Measurements from ENCODE around the gene CA6. TPM values are rescaled to one million over a fixed set of nuclear protein-coding genes. Genes with fewer than 3 reads are reported as not detected.

CA6 gene
- total RNA-seq, 1 donor from 2014 or later = not detected

GRCh38 chr1:9005395-9005708 is 59.7 kb downstream of the CA6 start:
- no peaks in the 10 kb centered on the region for H3K36me3 Mint-ChIP-seq (ENCODE audit: insufficient read depth)
- peaks cover 20% of the 10 kb centered on the region for H3K4me1 Mint-ChIP-seq (ENCODE audit: low read depth)
- DNase-seq (ENCODE audit: low spot score, unreplicated experiment) = no peak
- H3K4me3 Mint-ChIP-seq (ENCODE audit: low read depth) = no peak overlapping the region
- H3K27ac Mint-ChIP-seq = peak overlapping the region; percentile 39
- H3K27me3 Mint-ChIP-seq = peaks cover 11% of the 10 kb centered on the region
- TF ChIP-seq CTCF (IDR thresholded peaks at IDR 0.05; ENCODE audit: unreplicated experiment) = no peak
- no peaks in the 10 kb centered on the region for H3K9me3 Mint-ChIP-seq (ENCODE audit: low read depth)

- no peaks in the 10 kb centered on the region for H3K9me3 Mint-ChIP-seq (ENCODE audit: low read depth)
- no peaks in the 10 kb centered on the region for H3K36me3 Mint-ChIP-seq (ENCODE audit: insufficient read depth)
- no peak for DNase-seq (ENCODE audit: low spot score, unreplicated experiment)
- peaks cover 11% of the 10 kb centered on the region for H3K27me3 Mint-ChIP-seq
- H3K27ac Mint-ChIP-seq = no peak overlapping the region
- no peak overlapping the region for H3K4me3 Mint-ChIP-seq (ENCODE audit: low read depth)
- H3K4me1 Mint-ChIP-seq (ENCODE audit: low read depth) = peaks cover 7% of the 10 kb centered on the region
- TF ChIP-seq CTCF (IDR thresholded peaks at IDR 0.05; ENCODE audit: unreplicated experiment) = no peak
Observed at GRCh38 chr1:9006956-9007615, 61.4 kb downstream of the CA6 start.

- Mint-ChIP-seq H3K9me3 (ENCODE audit: low read depth) (no peaks in the 10 kb centered on the region), H3K27ac (no peak overlapping the region), H3K4me1 (ENCODE audit: low read depth) (no peaks in the 10 kb centered on the region), H3K27me3 (peaks cover 8% of the 10 kb centered on the region), H3K36me3 (ENCODE audit: insufficient read depth) (no peaks in the 10 kb centered on the region), H3K4me3 (ENCODE audit: low read depth) (no peak overlapping the region)
- no peak for TF ChIP-seq CTCF (IDR thresholded peaks at IDR 0.05; ENCODE audit: unreplicated experiment)
- no peak for DNase-seq (ENCODE audit: low spot score, unreplicated experiment)
Observed at GRCh38 chr1:9008236-9008635, 62.6 kb downstream of the CA6 start.

GRCh38 chr1:9009438-9010370 is 64.0 kb downstream of the CA6 start:
- DNase-seq (ENCODE audit: low spot score, unreplicated experiment) = no peak
- H3K27ac Mint-ChIP-seq = no peak overlapping the region
- no peaks in the 10 kb centered on the region for H3K4me1 Mint-ChIP-seq (ENCODE audit: low read depth)
- peak; percentile 49 for TF ChIP-seq CTCF (IDR thresholded peaks at IDR 0.05; ENCODE audit: unreplicated experiment)
- H3K27me3 Mint-ChIP-seq = peaks cover 8% of the 10 kb centered on the region
- H3K4me3 Mint-ChIP-seq (ENCODE audit: low read depth) = no peak overlapping the region
- H3K36me3 Mint-ChIP-seq (ENCODE audit: insufficient read depth) = no peaks in the 10 kb centered on the region
- no peaks in the 10 kb centered on the region for H3K9me3 Mint-ChIP-seq (ENCODE audit: low read depth)

- Mint-ChIP-seq H3K4me1 (ENCODE audit: low read depth) (no peaks in the 10 kb centered on the region), H3K9me3 (ENCODE audit: low read depth) (no peaks in the 10 kb centered on the region), H3K36me3 (ENCODE audit: insufficient read depth) (no peaks in the 10 kb centered on the region), H3K27ac (peak overlapping the region; percentile 63), H3K27me3 (peaks cover 8% of the 10 kb centered on the region), H3K4me3 (ENCODE audit: low read depth) (no peak overlapping the region)
- no peak for TF ChIP-seq CTCF (IDR thresholded peaks at IDR 0.05; ENCODE audit: unreplicated experiment)
- no peak for DNase-seq (ENCODE audit: low spot score, unreplicated experiment)
Observed at GRCh38 chr1:9010781-9011323, 65.2 kb downstream of the CA6 start.

All from progenitor cell of endocrine pancreas (in vitro differentiated cells).